Islet precursor cell (in vitro differentiated cells): ENCODE measurements around the gene LARGE1.
"Not testable (repeated sequence)": the region's sequence is repeated elsewhere in the genome, so short reads cannot be mapped to it uniquely, and the experiment has no call there.

ENCODE experiments used
- DNase-seq: peaks from one replicate; pipeline ENCODE4 v3.0.0-alpha.2; 2018

The LARGE1 gene

DNA sequence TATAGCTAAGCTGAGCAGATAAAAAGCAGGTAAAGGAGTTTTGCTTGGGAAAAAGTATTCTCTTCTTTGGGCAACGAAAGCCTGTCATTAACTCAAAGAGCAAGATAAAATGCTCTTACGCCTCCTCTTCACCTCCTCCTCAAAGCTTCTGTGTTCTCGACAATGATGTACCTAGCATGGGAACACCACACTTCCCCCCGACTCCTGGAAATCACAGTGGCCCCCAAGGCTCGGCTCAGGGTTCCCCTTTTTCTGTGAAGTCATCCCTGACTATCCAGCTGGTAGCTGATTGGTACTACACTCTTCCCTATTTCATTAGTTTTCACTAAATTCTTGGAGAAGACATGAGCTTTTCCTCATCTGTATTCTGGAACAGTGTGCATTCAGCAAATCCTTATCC, 336.1 kb downstream of the LARGE1 start:
- DNase-seq = peak; percentile 7

DNA sequence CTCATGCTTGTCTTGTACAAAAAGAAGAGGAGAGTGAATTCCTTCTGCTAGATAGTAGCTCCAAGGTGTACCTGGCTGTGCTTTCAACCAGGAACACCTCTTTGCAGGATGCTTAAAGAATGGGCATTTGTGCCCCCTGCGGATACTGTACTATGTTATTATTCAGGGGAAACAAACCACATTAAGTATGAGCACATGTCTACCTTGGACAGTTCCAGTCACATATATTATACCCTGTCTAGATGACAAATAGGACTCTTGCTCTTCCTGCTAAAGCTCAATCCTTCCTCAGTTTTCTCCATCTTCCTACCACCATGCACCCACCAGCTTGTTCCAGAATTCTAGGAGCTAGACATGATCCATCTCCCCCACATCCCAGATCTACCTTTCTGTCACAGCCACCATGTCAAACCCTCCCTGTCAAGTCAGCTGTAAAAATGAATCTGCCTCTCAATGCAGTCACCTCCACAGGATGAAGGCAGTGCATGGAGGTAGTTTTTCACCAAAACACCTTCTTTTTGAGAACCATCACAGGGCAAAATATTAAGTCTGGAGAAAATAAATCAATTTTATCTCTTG, 337.4 kb downstream of the LARGE1 start:
- DNase-seq = no peak

- peak; percentile 10 for DNase-seq
Observed at GRCh38 chr22:33580310-33580709, 340.0 kb downstream of the LARGE1 start.

DNA sequence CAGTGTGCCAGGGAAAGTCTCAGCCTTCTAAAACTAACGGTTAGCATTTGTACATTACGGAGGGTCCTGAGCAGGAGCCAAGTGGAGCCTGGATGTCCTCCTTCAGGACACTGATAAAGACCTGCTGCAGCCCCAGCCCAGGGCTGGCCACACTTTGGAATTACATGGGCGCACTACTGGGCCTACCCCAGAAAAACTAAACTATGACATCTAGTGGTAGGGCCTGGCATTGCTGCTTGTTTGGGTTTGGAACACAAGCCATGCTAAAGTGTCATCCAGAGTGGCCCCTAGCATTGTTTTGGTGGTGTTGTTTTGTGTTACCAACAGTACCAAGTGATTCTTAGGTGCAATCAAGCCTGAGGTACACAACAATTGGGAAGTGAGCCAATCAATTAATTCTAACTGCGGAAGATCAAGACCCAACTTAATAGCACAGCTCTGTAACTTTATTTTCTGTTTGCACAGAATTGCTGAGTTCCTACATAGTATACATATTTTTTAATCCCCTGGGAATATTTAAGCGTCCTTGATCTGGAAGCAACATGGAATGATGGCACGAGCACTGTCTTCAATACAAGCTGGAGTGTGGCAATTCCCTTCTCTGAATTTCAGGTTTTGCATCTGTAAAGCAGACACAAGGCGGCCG, 340.7 kb downstream of the LARGE1 start:
- DNase-seq = peak; percentile 86

GRCh38 chr22:33578752-33579151, 341.5 kb downstream of the LARGE1 start:
- DNase-seq = no peak

DNA sequence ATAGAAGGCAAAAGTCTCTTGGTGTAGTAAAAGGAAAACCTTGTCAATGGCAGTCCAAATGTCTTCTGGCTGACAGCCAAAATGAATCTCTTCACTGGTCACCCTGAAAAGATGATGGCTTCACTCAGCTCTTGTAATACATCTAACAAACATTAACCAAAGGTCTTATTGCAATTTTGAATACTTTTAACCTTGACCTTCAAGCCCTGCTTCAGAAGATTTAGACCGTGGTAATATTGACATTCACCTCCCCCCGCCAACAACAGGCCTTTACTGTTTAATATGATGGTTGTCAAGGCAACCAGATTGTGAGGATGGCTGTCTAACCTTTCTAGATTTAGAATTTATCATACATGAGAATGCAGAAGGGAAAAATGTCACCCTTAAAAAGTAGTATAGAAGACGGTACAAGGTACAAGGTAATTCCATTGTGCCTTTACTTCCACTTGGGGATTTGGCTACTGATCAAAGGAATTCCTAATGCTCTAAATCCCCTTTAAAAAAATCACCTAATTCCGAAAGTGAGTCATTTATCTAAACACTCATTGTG, 342.3 kb downstream of the LARGE1 start:
- peak; percentile 5 for DNase-seq

DNA sequence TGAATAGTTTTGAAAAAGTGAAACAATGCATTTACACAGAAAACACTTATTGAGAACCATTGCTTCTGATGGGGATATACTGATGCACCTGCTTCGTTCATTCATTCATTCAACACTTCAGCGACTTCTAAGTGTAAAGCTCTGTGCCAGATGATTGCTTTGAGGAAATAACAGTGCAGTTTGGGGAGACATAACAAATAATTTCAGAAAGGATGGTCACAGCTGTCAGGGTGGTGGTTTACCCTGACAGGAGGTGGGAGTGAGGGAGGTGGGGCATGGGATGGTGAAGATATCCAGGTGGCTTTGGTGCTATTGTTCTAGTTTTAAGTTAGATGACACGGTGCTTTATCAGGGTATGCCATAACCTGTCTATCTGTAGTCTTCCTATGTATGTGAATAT, 344.1 kb downstream of the LARGE1 start:
- peak; percentile 2 for DNase-seq

DNA sequence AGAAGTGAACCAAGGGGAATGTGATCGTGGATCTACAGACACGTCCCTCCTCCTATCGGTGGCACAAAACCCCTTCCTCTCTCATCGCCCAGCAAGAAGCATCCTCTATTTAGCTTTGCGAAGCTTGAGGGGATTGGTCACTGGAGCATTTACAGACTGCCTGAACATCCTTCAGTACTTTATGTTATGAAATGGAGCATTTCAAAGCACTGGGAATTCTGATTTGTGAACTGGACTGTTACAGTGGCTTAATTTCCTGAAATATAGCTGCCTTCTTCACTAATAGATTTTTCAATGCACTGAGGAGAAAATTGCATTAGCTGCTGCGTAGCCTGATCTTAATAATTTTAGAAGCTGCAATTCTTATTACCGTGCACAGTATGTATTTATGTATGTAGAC, 344.5 kb downstream of the LARGE1 start:
- DNase-seq = peak; percentile 3

DNA sequence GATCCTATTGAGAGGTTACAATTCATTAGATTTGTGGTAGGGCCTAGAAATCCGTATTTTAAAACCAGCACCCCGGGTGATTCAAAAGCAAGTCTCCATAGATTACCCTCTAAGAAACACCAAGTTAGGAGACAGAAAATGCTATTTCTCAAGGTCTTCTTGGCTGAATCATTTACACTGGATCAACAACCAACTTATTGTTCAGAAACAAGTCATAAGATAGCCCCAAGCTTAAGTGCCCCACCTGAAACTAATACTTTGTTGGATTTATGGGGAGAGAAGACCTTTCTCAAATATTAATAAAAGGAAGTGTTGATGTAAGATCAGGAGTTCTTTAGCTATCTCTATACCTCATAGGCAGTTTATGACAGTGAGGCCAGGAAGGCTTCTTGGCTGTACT, 345.2 kb downstream of the LARGE1 start:
- DNase-seq = no peak

GRCh38 chr22:33573479-33573878, 346.8 kb downstream of the LARGE1 start:
- peak; percentile 4 for DNase-seq

GRCh38 chr22:33572086-33572485, 348.2 kb downstream of the LARGE1 start:
- peak; percentile 12 for DNase-seq

DNA sequence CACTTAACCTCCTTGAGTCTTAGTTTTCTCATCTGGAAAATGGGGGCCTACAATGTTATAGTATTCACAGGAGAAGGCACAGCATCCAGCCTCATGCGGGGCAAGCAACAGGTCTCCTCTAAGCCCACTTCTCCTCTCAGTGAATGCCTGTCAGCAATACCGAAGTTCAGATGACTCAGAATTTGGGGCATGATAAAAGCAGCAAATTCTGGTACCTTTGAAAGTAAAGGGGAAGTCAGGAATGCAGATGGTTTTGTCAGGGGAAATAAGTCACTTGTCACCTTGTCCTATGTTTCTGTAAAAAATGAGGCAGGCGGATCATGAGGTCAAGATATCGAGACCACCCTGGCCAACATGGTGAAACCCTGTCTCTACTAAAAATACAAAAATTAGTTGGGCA, 350.2 kb downstream of the LARGE1 start:
- no peak for DNase-seq

DNA sequence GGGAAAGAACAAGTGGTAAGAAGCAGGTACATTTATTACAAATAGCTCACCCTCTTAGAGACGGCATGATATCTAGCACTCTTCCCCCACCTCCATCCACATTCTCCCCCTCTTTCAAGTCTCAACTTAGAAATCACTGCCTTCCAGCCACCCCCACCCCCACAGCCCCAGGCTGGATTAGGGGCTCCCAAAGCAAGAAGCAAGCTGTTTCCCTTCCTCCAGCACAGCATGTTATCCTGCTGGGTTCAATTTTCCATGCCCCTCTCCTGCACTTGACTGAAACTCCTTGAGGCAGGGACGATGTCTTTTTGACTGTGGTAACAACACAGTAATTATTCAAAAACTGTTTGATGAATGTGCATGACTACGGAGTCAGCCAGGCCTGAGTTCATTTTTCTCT, 350.7 kb downstream of the LARGE1 start:
- DNase-seq = no peak

DNA sequence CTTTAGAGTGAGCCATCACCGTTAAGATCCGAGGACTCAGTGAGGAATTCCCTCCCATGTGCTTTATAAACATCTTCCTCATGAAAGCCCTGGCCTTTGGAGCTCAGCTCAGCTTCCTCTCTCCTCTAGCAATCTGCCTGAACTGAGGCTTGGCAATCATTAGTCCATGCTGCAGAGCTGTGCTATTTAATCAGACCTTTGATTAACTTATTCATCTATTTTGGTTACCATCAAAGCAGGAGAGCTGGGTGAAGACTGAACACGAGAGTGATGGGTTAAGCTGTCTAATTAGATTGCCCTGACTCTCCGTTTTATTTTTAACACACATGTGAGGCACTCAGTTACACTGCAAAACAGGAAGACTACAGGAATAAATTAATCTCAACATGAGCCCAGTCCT, 351.3 kb downstream of the LARGE1 start:
- peak; percentile 17 for DNase-seq

DNA sequence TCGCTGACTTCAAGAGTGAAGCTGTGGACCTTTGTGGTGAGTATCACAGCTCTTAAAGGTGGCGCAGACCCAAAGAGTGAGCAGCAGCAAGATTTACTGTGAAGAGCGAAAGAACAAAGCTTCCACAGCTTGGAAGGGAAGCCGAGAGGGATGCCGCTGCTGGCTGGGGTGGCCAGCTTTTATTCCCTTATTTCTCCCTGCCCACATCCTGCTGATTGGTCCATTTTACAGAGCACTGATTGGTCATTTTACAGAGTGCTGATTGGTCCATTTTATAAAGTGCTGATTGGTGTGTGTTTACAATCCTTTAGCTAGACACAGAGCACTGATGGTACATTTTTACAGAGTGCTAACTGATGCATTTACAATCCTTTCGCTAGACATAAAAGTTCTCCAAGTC, 353.8 kb downstream of the LARGE1 start:
- DNase-seq = not testable (repeated sequence)

- peak; percentile 37 for DNase-seq
Observed at GRCh38 chr22:33565580-33565995, 354.7 kb downstream of the LARGE1 start.

- DNase-seq = no peak
Observed at GRCh38 chr22:33564683-33565082, 355.6 kb downstream of the LARGE1 start.

GRCh38 chr22:33563220-33563964, 356.9 kb downstream of the LARGE1 start:
- no peak for DNase-seq

DNA sequence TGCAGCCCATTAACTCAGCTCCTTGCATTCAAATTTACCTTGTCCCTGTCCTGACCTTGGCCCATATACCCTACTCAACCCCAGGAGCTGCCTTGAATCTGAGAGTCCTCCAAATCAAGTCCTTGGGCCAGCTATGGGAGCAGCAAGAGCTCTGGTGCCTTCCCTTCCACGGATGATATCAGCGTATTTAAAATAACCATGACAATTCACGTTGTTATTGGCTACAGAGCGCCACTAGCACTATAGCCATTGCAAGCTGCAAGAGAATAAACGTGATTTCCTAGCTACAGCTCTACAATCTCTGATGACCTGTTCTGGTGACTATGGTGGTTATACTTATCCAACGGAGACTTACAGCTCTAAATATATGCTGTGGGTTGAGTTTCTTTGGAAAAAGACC, 357.8 kb downstream of the LARGE1 start:
- no peak for DNase-seq

- no peak for DNase-seq
Observed at GRCh38 chr22:33561149-33561807, 359.0 kb downstream of the LARGE1 start.

GRCh38 chr22:33557836-33558235, 362.4 kb downstream of the LARGE1 start:
- DNase-seq = no peak

DNA sequence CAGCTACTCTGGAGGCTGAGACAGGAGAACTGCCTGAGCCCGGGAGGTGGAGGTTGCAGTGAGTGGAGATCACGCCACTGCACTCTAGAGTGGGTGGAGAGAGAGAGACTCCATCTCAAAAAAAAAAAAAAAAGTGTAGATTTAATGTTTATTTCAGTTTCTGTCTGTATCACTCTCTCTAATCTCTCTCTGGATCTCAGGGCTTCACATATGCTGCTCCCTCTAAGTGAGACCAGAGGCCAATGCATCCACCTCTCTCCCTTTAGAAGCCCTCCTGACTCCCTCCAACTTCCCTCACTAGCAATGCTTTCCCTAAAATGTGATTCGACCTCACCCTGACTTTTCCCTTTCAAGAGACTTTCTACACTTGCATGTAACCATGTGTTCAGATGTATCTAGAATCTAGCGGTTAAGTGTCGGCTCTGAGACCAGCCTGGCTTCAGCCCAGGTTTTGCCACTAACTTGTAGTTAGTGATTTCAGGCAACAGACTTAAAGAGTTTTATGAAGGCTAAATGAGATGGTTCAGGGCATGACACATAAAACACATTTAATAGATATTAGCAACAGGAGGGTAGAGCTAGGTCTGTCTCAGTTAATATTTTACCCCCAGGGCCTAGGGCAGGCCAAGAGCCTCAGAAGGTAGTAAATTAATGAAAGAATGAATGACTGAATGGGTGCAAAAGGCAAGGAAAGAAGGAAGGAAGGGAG, 364.3 kb downstream of the LARGE1 start:
- no peak for DNase-seq

- DNase-seq = no peak
Observed at GRCh38 chr22:33553493-33553892, 366.8 kb downstream of the LARGE1 start.
